ENCODE data around the gene HSD17B12. TPM values are rescaled to one million over a fixed set of nuclear protein-coding genes. Genes with fewer than 3 reads are reported as not detected.

The HSD17B12 gene
- total and polyA plus RNA-seq, 2 of the 4 experiments (the other 2 are of a cell fraction), result 38.0 to 44.6 TPM

DNA sequence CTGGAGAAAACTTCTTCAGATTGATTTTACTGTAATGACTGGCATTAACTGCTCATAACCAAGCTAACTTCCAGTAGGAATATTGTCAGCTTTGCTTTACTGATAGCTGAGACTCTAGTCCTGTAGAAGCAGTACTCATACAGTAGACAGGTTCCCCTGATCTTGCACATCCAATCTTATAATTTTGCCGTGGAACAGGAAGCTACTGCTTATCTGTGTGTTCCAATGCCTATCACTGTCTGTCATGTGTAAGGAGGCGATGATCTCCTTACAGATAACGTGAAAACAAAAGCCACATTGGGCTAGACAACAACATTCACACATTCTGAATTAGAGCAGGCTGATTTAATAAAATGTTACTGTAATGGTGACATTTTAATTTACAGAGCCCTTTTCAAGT is 13.2 kb downstream of the HSD17B12 start:
- H2AFZ ChIP-seq (replicated peaks; ENCODE audit: low read length, poor library complexity), result no peak overlapping the region
- 0 out of 2 replicates have a peak, but pooled peaks cover 2% of the 10 kb centered on the region for H3K4me1 ChIP-seq (ENCODE audit: control insufficient read depth, insufficient read depth, low read length)
- no TSS peak for BruUV-seq (replicated peaks)
- no peak overlapping the region for H3K4me2 ChIP-seq (ENCODE audit: low read depth, low read length)
- TF ChIP-seq RFX5 (IDR thresholded peaks at IDR 0.05; ENCODE audit: low read depth, low read length) (no peak), MAZ (IDR thresholded peaks at IDR 0.05; ENCODE audit: borderline replicate concordance, low read depth, low read length) (no peak), SMC3 (IDR thresholded peaks at IDR 0.05; ENCODE audit: low read depth, low read length) (no peak), MXI1 (IDR thresholded peaks at IDR 0.05; ENCODE audit: borderline replicate concordance, low read depth, low read length) (no peak), NFE2L2 (IDR thresholded peaks at IDR 0.05; ENCODE audit: low read depth, low read length) (no peak), RAD21 (IDR thresholded peaks at IDR 0.05; ENCODE audit: low read length) (no peak), CEBPB (IDR thresholded peaks at IDR 0.05; ENCODE audit: low read depth, low read length) (no peak), BHLHE40 (IDR thresholded peaks at IDR 0.05; ENCODE audit: low read depth, low read length) (no peak)
- TF ChIP-seq, protein P1, sequence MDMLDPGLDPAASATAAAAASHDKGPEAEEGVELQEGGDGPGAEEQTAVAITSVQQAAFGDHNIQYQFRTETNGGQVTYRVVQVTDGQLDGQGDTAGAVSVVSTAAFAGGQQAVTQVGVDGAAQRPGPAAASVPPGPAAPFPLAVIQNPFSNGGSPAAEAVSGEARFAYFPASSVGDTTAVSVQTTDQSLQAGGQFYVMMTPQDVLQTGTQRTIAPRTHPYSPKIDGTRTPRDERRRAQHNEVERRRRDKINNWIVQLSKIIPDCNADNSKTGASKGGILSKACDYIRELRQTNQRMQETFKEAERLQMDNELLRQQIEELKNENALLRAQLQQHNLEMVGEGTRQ (IDR thresholded peaks at IDR 0.05; ENCODE audit: low read depth, low read length), result no peak
- TF ChIP-seq, protein P2, sequence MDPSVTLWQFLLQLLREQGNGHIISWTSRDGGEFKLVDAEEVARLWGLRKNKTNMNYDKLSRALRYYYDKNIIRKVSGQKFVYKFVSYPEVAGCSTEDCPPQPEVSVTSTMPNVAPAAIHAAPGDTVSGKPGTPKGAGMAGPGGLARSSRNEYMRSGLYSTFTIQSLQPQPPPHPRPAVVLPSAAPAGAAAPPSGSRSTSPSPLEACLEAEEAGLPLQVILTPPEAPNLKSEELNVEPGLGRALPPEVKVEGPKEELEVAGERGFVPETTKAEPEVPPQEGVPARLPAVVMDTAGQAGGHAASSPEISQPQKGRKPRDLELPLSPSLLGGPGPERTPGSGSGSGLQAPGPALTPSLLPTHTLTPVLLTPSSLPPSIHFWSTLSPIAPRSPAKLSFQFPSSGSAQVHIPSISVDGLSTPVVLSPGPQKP (IDR thresholded peaks at IDR 0.05; ENCODE audit: borderline replicate concordance, low read depth, low read length), result no peak
- no peak overlapping the region for H3K9ac ChIP-seq (ENCODE audit: low read depth, low read length)
- no peak overlapping the region for H3K23ac ChIP-seq (ENCODE audit: low read depth, low read length)
- intact Hi-C loops (cut with micrococcal nuclease) (no loop called here), dilution Hi-C loops (cut with HindIII; ENCODE audit: low sequenced_read_pairs, unreplicated experiment) (no loop called here), in situ Hi-C loops (cut with MboI; ENCODE audit: low sequenced_read_pairs) (no loop called here)
- H2AK5ac ChIP-seq (ENCODE audit: low read depth, low read length), result no peak overlapping the region
- H3K9me1 ChIP-seq (ENCODE audit: insufficient read depth, low read length), result peaks cover 9% of the 10 kb centered on the region
- H3K27ac ChIP-seq (ENCODE audit: insufficient read depth, low read length), result no peak overlapping the region
- no CpG with 5 or more reads among the region's 3 CpGs for WGBS, 2 experiments (ENCODE audit: extremely low coverage in 2 of 2, insufficient read length in 1 of 2)
- no peak overlapping the region for H4K91ac ChIP-seq (ENCODE audit: insufficient read depth, low read depth, low read length)
- H3K56ac ChIP-seq (ENCODE audit: extremely low read depth, insufficient read depth, low read length), result no peak overlapping the region
- H2BK120ac ChIP-seq (ENCODE audit: low read depth, low read length), result no peak overlapping the region
- no peaks in the 10 kb centered on the region for H3K27me3 ChIP-seq (ENCODE audit: control insufficient read depth, insufficient read depth, low read length)
- ATAC-seq (ENCODE audit: low read depth) (no peak), DNase-seq (no peak)
- H4K20me1 ChIP-seq (ENCODE audit: insufficient read depth, low read length), result peaks cover 20% of the 10 kb centered on the region
- POLR2A ChIA-PET (ENCODE audit: unreplicated experiment), result no interaction called here
- H2BK15ac ChIP-seq (ENCODE audit: low read depth, low read length), result no peak overlapping the region
- H3K4me3 ChIP-seq (ENCODE audit: insufficient read depth, low read depth, low read length), result no peak overlapping the region
- peaks cover 37 to 59% of the 10 kb centered on the region in 2 experiments for H3K79me1 ChIP-seq (ENCODE audit: low read depth in 1 of 2, low read length in 2 of 2)
- H2AK9ac ChIP-seq (replicated peaks; ENCODE audit: low read depth, low read length, poor library complexity), result no peak overlapping the region
- no peak overlapping the region for H2BK5ac ChIP-seq (ENCODE audit: low read depth, low read length, poor library complexity, severe bottlenecking)
- CTCF ChIA-PET, result interaction anchor here (0.7 kb wide), 1 partner anchor 8 kb away, joined by 3 read pairs; no protein-coding TSS in a partner anchor
- no peak overlapping the region for H4K8ac ChIP-seq (ENCODE audit: low read depth in 2 of 2, low read length in 2 of 2)
- H3K14ac ChIP-seq (replicated peaks; ENCODE audit: low read depth, low read length), result no peak overlapping the region
- no peak overlapping the region for H2BK20ac ChIP-seq (ENCODE audit: low read depth, low read length)
- no peak overlapping the region for H3K4ac ChIP-seq (ENCODE audit: low read depth, low read length)
- H3K36me3 ChIP-seq (ENCODE audit: control insufficient read depth, insufficient read depth, low read length), result peaks cover 4% of the 10 kb centered on the region; the same call in 1 of the 2 replicates
- H3K18ac ChIP-seq (ENCODE audit: low read depth, low read length), result no peak overlapping the region
- H3K9me3 ChIP-seq (ENCODE audit: control insufficient read depth, insufficient read depth, low read length), result no peaks in the 10 kb centered on the region
- no peak overlapping the region for H4K5ac ChIP-seq (ENCODE audit: low read depth, low read length)

All from IMR-90 (cell line).